GM12874 (cell line): Measurements from ENCODE around the gene PHACTR3.

ENCODE experiments used
- CTCF ChIP-seq: IDR thresholded peaks from 2 replicates; pipeline ENCODE4 v1.5.1; 2011; ENCODE audit warnings: low read depth, mild to moderate bottlenecking, control low read depth, low read length, moderate library complexity; ENCODE audit not compliant: insufficient read depth

PHACTR3 gene

DNA sequence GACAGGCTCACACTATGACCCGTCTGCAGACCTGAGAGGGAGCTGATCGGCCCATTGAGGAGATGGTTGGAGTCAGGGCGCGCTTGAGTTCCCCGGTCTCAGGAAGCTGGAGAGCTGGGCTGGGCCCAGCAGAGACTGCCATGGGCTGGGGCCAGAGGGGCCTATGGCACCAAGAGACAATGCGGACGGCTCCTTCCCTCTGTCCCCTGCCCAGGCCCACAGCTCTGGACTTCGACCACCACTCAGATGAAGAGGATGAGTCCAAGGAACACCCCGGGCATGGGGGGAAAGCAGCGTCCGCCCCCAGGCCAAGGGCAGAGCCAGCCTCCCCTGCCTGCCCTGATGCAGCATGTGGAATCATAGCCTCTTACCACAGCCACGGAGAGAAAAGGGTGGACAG lies 40.2 kb upstream of the PHACTR3 start:
- TF ChIP-seq CTCF = no peak

DNA sequence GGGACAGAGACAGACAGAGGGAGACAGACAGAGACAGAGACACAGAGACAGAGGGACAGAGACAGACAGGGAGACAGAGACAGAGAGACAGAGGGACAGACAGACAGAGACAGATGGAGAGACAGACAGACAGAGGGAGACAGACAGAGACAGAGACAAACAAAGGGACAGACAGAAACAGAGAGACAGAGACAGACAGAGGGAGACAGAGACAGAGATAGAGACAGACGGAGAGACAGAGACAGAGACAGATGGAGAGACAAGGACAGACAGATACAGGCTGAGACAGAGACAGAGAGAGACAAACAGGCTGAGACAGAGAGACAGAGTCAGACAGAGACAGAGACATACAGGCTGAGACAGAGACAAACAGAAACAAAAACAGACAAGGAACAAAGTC lies 39.4 kb upstream of the PHACTR3 start:
- no peak for TF ChIP-seq CTCF

DNA sequence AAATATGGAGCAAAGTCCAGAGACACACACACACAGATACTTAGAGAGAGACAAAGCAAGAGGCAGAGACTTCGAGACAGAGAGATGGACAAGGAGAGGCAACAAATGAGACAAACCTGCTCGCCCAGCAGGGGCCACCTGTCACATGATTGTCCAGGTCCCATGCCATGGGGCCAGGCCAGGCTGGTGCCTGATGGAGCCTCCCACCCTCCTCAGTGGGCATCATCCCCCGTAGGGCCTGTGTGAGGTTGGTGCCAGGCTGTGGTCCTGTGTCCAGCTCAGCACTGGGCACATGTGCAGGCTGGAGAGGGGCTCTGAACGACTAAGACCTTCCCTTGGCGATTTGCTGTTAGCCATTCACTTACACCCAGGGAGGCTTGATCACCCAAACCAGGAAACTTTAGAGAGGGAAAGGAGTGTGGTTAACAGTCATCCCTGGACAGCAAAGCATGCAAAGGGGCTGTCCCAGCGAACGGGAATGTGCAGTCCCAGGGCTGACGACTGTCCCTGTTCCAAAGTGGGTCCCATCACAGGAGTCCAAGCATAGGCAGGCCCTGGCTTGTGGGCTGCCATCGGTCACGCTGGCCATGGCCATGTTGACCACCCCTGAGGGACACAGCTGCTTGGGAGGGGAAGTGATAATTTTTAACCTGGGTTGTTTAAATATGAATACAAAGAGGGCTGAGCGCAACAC lies 38.4 kb upstream of the PHACTR3 start:
- no peak for TF ChIP-seq CTCF

DNA sequence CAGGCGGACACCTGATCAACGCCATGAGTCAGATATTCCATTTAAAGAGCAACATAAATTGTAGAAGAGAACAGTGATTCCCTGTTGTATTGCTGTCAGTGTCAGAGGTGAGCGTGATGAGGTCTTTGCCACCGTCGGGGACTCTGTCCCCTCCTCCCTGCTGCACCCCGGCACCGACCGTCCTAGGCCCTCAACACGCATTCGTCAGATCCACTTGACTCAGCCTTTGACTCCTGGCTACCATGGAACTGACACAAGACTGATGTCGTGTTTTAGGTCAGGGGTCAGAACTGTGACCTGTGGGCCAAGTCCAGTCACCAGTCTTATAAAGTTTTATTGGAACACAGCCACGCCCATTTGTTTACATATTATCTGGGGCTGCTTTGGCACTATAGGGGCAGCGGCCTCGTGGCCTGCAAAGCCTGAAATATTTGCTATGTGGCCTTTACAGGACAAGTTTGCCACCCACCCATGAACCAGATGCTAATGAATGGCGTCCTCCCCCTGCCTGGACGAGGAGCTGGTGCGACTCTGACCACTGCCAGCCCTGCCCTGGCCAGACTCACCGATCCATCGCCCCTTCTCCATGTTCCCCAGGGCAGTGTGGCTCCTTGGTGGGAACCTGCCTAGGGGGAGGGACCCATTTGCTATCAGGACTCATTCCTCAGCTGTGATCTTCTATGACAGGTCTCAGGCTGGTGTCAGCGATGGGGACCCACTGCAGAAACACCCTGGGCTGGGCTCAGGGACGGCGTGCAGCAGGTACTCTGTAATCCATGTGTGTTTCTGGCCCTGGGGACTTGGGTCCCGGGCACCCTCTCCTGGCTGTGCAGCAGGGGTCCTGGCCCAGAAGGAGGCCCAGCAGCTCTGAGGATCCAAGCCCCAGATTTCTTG lies 37.5 kb upstream of the PHACTR3 start:
- no peak for TF ChIP-seq CTCF

GRCh38 chr20:59567585-59568508 lies 36.5 kb upstream of the PHACTR3 start:
- TF ChIP-seq CTCF = no peak

DNA sequence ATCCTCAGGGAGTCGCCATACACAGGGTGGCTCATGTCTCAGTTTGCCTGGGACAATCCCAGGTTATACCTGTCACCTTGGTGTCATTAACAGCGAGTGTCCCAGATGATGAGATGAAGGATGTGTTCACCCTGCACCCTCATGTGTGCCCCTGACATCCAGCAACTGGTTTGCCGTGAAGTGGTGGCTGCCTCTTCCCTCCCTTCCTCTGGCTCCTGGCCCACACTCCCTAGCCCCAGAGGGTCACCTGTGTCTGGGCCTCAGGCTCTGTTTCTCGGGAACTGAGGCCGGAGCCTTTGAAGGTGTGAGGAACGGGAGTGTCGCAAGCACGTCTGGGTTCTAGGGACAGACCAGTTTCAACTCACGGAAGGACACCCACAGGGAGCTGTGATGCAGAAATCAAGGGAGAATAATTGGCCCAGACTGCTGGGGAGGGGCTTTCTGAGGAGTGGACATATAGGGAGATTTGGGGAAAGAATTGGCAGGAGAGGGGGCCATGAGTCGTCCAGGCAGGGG lies 35.8 kb upstream of the PHACTR3 start:
- TF ChIP-seq CTCF = no peak
